Thoracic aorta (tissue), 2 donors: ENCODE data around the gene SLC5A5. TPM values are rescaled to one million over a fixed set of nuclear protein-coding genes. Genes with fewer than 3 reads are reported as not detected.

Experiments
- ATAC-seq: fragments of 150-250 bp; one replicate; pipeline ENCODE4 v1.8.0; 2017; ENCODE audit warnings: low read depth; ENCODE audit not compliant: insufficient number of reproducible peaks, low FRiP score
- DNase-seq: peaks from one replicate; pipeline ENCODE4 v3.0.0-alpha.2; 2020; ENCODE audit warnings: low spot score
- H3K27ac ChIP-seq, 2 donors: fragments of 200-600 bp; sonication (generic); 1 replicate in 1 of 2; 2 replicates in 1 of 2; pipeline ENCODE4 v1.5.1; 2016; ENCODE audit warnings: mild to moderate bottlenecking in 2 of 2, moderate library complexity in 2 of 2
- H3K27me3 ChIP-seq: fragments of 200-600 bp; sonication (generic); replicated peaks from 2 replicates; pipeline ENCODE4 v1.6.0; 2016; ENCODE audit warnings: mild to moderate bottlenecking; ENCODE audit not compliant: insufficient read depth
- H3K36me3 ChIP-seq: fragments of 200-600 bp; sonication (generic); one replicate; pipeline ENCODE4 v1.5.1; 2016
- H3K4me1 ChIP-seq, 2 donors: fragments of 200-600 bp; sonication (generic); 1 replicate in 1 of 2; 2 replicates in 1 of 2; pipeline versions ENCODE4 v1.5.1 to v1.6.0; 2016; ENCODE audit warnings: low read depth in 2 of 2, mild to moderate bottlenecking in 1 of 2; ENCODE audit not compliant: control insufficient read depth in 1 of 2
- H3K4me3 ChIP-seq: fragments of 200-600 bp; sonication (generic); 2 replicates; pipeline ENCODE4 v1.5.1; 2016; ENCODE audit warnings: mild to moderate bottlenecking
- H3K9me3 ChIP-seq: fragments of 200-600 bp; sonication (generic); 2 replicates; pipeline ENCODE4 v1.5.1; 2016
- total RNA-seq, 2 donors: library from RNA; depleted of rRNA; stranded (reverse); fragments of >200 nt; gene quantifications; one replicate each; pipeline versions ENCODE4 v1.1.0 to v1.2.3, GENCODE V29; 2016
- TF ChIP-seq, protein P1 (sequence below): fragments of 200-600 bp; sonication (generic); IDR thresholded peaks from one replicate; pipeline ENCODE4 v1.5.1; 2019; ENCODE audit warnings: antibody characterized with exemption

SLC5A5 gene
- total RNA-seq, 2 donors from 2014 or later, result not detected

GRCh38 chr19:17929056-17929455 is 57.3 kb downstream of the SLC5A5 start:
- Histone ChIP-seq H3K4me1 (peaks cover 7 to 11% of the 10 kb centered on the region in 2 donors), H3K27me3 (no peaks in the 10 kb centered on the region), H3K9me3 (no peaks in the 10 kb centered on the region), H3K4me3 (no peak overlapping the region), H3K27ac (no peak overlapping the region), H3K36me3 (no peaks in the 10 kb centered on the region)
- TF ChIP-seq, protein P1, sequence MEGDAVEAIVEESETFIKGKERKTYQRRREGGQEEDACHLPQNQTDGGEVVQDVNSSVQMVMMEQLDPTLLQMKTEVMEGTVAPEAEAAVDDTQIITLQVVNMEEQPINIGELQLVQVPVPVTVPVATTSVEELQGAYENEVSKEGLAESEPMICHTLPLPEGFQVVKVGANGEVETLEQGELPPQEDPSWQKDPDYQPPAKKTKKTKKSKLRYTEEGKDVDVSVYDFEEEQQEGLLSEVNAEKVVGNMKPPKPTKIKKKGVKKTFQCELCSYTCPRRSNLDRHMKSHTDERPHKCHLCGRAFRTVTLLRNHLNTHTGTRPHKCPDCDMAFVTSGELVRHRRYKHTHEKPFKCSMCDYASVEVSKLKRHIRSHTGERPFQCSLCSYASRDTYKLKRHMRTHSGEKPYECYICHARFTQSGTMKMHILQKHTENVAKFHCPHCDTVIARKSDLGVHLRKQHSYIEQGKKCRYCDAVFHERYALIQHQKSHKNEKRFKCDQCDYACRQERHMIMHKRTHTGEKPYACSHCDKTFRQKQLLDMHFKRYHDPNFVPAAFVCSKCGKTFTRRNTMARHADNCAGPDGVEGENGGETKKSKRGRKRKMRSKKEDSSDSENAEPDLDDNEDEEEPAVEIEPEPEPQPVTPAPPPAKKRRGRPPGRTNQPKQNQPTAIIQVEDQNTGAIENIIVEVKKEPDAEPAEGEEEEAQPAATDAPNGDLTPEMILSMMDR, result no peak
- DNase-seq, result no peak
- no peak for ATAC-seq

DNA sequence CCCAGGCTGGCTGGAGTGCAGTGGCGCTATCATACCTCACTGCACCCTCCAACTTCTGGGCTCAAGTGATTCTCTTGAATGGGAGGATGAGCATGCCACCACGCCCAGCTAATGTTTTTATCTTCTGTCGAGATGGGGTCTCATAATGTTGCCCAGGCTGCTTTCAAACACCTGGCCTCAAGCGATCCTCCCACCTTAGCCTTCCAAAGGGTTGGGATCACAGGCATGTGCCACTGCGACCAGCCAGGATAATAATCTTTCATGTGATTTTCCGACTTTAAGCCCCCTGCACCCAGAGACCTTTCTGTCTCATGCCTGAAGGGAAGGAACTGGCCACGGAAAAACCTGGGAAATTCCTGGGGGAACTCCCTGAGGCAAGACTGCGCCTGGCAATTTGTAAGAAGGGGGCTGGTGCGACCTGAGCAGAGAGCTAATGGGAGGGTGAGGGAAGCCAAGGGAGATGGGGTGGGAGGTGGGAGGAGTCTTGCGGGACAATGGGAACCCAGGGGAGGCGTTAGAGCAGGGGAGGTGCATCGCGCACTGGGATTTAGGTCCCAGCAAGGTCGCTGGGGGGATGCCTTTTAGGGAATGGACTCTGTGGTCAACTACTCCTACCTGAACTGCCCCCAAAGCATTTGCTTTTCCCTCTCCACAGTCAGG is 59.9 kb downstream of the SLC5A5 start:
- DNase-seq, result no peak
- H3K27me3 ChIP-seq, result no peaks in the 10 kb centered on the region
- H3K4me3 ChIP-seq, result peak overlapping the region; percentile 78
- H3K4me1 ChIP-seq, result peaks cover 9 to 15% of the 10 kb centered on the region in 2 donors
- TF ChIP-seq, protein P1, result no peak
- peaks cover 5% of the 10 kb centered on the region for H3K36me3 ChIP-seq
- H3K27ac ChIP-seq, result no peak overlapping the region
- no peak for ATAC-seq
- no peaks in the 10 kb centered on the region for H3K9me3 ChIP-seq

- TF ChIP-seq, protein P1, result peak; percentile 48
- Histone ChIP-seq H3K27ac (peak within 1 kb of the TSS; percentile 53 to 63), H3K27me3 (no peaks in the 10 kb centered on the region), H3K9me3 (no peaks in the 10 kb centered on the region), H3K36me3 (peaks cover 6% of the 10 kb centered on the region), H3K4me3 (peak within 1 kb of the TSS; percentile 78), H3K4me1 (peaks cover 9 to 15% of the 10 kb centered on the region in 2 donors)
- DNase-seq (peak; percentile 53), ATAC-seq (peak; percentile 80)
Measured at GRCh38 chr19:17932485-17933338, 61.0 kb downstream of the SLC5A5 start, which contains the start of gene CCDC124. CCDC124 (plus strand) TSS chr19:17933015; CDS start chr19:17936421, 3,406 bp downstream.

DNA sequence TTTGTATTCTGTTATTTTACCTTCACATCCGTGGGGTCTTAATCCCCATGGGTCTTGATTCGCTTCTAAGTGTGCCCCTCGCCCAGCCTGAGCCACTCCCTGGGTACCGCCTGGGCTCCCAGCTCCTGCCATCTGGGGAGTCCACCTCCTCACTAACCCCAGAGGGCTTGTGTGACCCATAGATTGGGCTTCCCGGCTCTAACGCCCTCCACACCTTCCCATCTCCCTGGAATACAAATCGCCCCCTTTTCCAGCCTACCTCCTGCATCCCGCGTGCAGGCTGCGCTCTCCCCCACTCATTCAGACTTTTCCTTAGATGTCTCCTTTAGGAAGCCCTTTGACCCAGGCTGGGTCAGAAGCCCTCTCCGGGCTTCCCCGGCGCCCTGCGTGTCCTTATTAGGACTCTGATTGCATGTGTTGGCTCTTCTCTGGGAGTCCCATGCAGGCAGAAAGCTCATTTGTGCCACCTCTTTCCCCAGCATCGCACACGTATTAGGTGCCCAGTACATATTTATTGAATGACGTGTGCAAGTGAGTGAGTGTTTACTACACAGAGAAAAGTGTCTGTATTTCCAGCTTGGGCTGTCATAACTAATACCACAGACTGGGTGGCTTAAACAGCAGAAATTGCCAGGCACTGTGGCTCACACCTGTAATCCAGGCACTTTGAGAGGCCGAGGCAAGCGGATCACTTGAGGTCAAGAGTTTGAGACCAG is 61.8 kb downstream of the SLC5A5 start:
- no peak for ATAC-seq
- Histone ChIP-seq H3K4me3 (peak overlapping the region; percentile 78), H3K36me3 (peaks cover 6% of the 10 kb centered on the region), H3K27me3 (no peaks in the 10 kb centered on the region), H3K4me1 (peaks cover 9 to 15% of the 10 kb centered on the region in 2 donors), H3K9me3 (no peaks in the 10 kb centered on the region), H3K27ac (no peak overlapping the region)
- TF ChIP-seq, protein P1, result no peak
- DNase-seq, result no peak

DNA sequence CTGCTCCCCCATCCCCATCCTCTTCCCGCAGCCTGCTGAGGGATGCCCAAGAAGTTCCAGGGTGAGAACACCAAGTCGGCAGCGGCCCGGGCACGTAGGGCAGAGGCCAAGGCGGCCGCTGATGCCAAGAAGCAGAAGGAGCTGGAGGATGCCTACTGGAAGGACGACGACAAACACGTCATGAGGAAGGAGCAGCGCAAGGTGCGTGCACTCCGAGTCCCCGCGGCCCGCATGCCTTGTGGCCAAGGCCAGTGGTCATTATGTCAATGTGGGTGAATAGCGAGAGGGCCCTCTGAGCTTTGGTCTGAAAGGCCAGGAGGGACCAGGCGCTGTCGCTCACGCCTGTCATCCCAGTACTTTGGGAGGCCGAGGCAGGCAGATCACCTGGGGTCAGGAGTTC is 64.6 kb downstream of the SLC5A5 start:
- H3K4me1 ChIP-seq, result peaks cover 9 to 15% of the 10 kb centered on the region in 2 donors
- no peaks in the 10 kb centered on the region for H3K9me3 ChIP-seq
- no peak overlapping the region for H3K4me3 ChIP-seq
- H3K27ac ChIP-seq, result no peak overlapping the region
- DNase-seq (no peak), ATAC-seq (no peak)
- TF ChIP-seq, protein P1, result no peak
- no peaks in the 10 kb centered on the region for H3K27me3 ChIP-seq
- peaks cover 10% of the 10 kb centered on the region for H3K36me3 ChIP-seq
